ENCODE data around the gene CFAP65.

CFAP65 gene

GRCh38 chr2:218963601-218964000 is 77.7 kb downstream of the CFAP65 start:
- H3K4me1 ChIP-seq (ENCODE audit: insufficient read depth, low read length) = peaks cover 37% of the 10 kb centered on the region
- no peaks in the 10 kb centered on the region for H3K36me3 ChIP-seq (ENCODE audit: insufficient read depth, low read length)
- H2AFZ ChIP-seq (ENCODE audit: low read depth, low read length) = no peak overlapping the region
- H3K27me3 ChIP-seq (ENCODE audit: insufficient read depth, low read length) = peaks cover 22% of the 10 kb centered on the region
- peak overlapping the region; percentile 23 for H3K4me3 ChIP-seq (ENCODE audit: low read length)
- no peaks in the 10 kb centered on the region for H3K9me3 ChIP-seq (ENCODE audit: low read length)

- H3K9me3 ChIP-seq (ENCODE audit: low read length) = no peaks in the 10 kb centered on the region
- H3K27me3 ChIP-seq (ENCODE audit: insufficient read depth, low read length) = peaks cover 28% of the 10 kb centered on the region
- H3K4me3 ChIP-seq (ENCODE audit: low read length) = peak overlapping the region; percentile 53
- H3K36me3 ChIP-seq (ENCODE audit: insufficient read depth, low read length) = no peaks in the 10 kb centered on the region
- peaks cover 37% of the 10 kb centered on the region for H3K4me1 ChIP-seq (ENCODE audit: insufficient read depth, low read length)
- peak overlapping the region; percentile 69 for H2AFZ ChIP-seq (ENCODE audit: low read depth, low read length)
These were observed 78.3 kb downstream of the CFAP65 start for GRCh38 chr2:218962859-218963492.

GRCh38 chr2:218961651-218962570 is 79.4 kb downstream of the CFAP65 start:
- no peaks in the 10 kb centered on the region for H3K36me3 ChIP-seq (ENCODE audit: insufficient read depth, low read length)
- peak overlapping the region; percentile 72 for H3K4me3 ChIP-seq (ENCODE audit: low read length)
- H3K27me3 ChIP-seq (ENCODE audit: insufficient read depth, low read length) = peaks cover 36% of the 10 kb centered on the region
- no peaks in the 10 kb centered on the region for H3K9me3 ChIP-seq (ENCODE audit: low read length)
- peak overlapping the region; percentile 69 for H2AFZ ChIP-seq (ENCODE audit: low read depth, low read length)
- peaks cover 37% of the 10 kb centered on the region for H3K4me1 ChIP-seq (ENCODE audit: insufficient read depth, low read length)

- Histone ChIP-seq H3K4me1 (ENCODE audit: insufficient read depth, low read length) (peaks cover 37% of the 10 kb centered on the region), H2AFZ (ENCODE audit: low read depth, low read length) (no peak overlapping the region), H3K4me3 (ENCODE audit: low read length) (peak overlapping the region; percentile 72), H3K27me3 (ENCODE audit: insufficient read depth, low read length) (peaks cover 34% of the 10 kb centered on the region), H3K36me3 (ENCODE audit: insufficient read depth, low read length) (no peaks in the 10 kb centered on the region), H3K9me3 (ENCODE audit: low read length) (no peaks in the 10 kb centered on the region)
These were observed 80.1 kb downstream of the CFAP65 start for GRCh38 chr2:218961229-218961628.

- Histone ChIP-seq H3K4me3 (ENCODE audit: low read length) (peak overlapping the region; percentile 72), H3K9me3 (ENCODE audit: low read length) (no peaks in the 10 kb centered on the region), H3K4me1 (ENCODE audit: insufficient read depth, low read length) (peaks cover 37% of the 10 kb centered on the region), H2AFZ (ENCODE audit: low read depth, low read length) (no peak overlapping the region), H3K36me3 (ENCODE audit: insufficient read depth, low read length) (no peaks in the 10 kb centered on the region), H3K27me3 (ENCODE audit: insufficient read depth, low read length) (peaks cover 37% of the 10 kb centered on the region)
These were observed 80.8 kb downstream of the CFAP65 start for GRCh38 chr2:218960309-218961165.

- H3K4me1 ChIP-seq (ENCODE audit: insufficient read depth, low read length) = peaks cover 37% of the 10 kb centered on the region
- H3K27me3 ChIP-seq (ENCODE audit: insufficient read depth, low read length) = peaks cover 42% of the 10 kb centered on the region
- H3K4me3 ChIP-seq (ENCODE audit: low read length) = peak overlapping the region; percentile 72
- H2AFZ ChIP-seq (ENCODE audit: low read depth, low read length) = peak overlapping the region; percentile 87
- H3K36me3 ChIP-seq (ENCODE audit: insufficient read depth, low read length) = no peaks in the 10 kb centered on the region
- H3K9me3 ChIP-seq (ENCODE audit: low read length) = no peaks in the 10 kb centered on the region
These were observed 81.5 kb downstream of the CFAP65 start for GRCh38 chr2:218959761-218960308.

- H3K9me3 ChIP-seq (ENCODE audit: low read length) = no peaks in the 10 kb centered on the region
- H2AFZ ChIP-seq (ENCODE audit: low read depth, low read length) = peak within 1 kb of the TSS; percentile 87
- no peaks in the 10 kb centered on the region for H3K36me3 ChIP-seq (ENCODE audit: insufficient read depth, low read length)
- H3K4me1 ChIP-seq (ENCODE audit: insufficient read depth, low read length) = peaks cover 31% of the 10 kb centered on the region
- peak within 1 kb of the TSS; percentile 72 for H3K4me3 ChIP-seq (ENCODE audit: low read length)
- H3K27me3 ChIP-seq (ENCODE audit: insufficient read depth, low read length) = peaks cover 47% of the 10 kb centered on the region
These were observed 82.1 kb downstream of the CFAP65 start, which contains the start of gene CDK5R2 for GRCh38 chr2:218959141-218959731. CDK5R2 (plus strand) TSS chr2:218959666; CDS start chr2:218959821, 155 bp downstream.

- H3K27me3 ChIP-seq (ENCODE audit: insufficient read depth, low read length) = peaks cover 50% of the 10 kb centered on the region
- no peak overlapping the region for H3K4me3 ChIP-seq (ENCODE audit: low read length)
- H3K9me3 ChIP-seq (ENCODE audit: low read length) = no peaks in the 10 kb centered on the region
These were observed 83.0 kb downstream of the CFAP65 start for GRCh38 chr2:218958276-218958675.

GRCh38 chr2:218957671-218958070 is 83.6 kb downstream of the CFAP65 start:
- no peaks in the 10 kb centered on the region for H3K9me3 ChIP-seq (ENCODE audit: low read length)
- H3K4me1 ChIP-seq (ENCODE audit: insufficient read depth, low read length) = peaks cover 20% of the 10 kb centered on the region
- H3K4me3 ChIP-seq (ENCODE audit: low read length) = no peak overlapping the region
- H2AFZ ChIP-seq (ENCODE audit: low read depth, low read length) = no peak overlapping the region
- no peaks in the 10 kb centered on the region for H3K36me3 ChIP-seq (ENCODE audit: insufficient read depth, low read length)
- H3K27me3 ChIP-seq (ENCODE audit: insufficient read depth, low read length) = peaks cover 50% of the 10 kb centered on the region

More at GRCh38 chr2:218958276-218958675, 83.0 kb downstream of the CFAP65 start:
- H3K36me3 ChIP-seq (ENCODE audit: insufficient read depth, low read length) = no peaks in the 10 kb centered on the region
- peaks cover 22% of the 10 kb centered on the region for H3K4me1 ChIP-seq (ENCODE audit: insufficient read depth, low read length)
- no peak overlapping the region for H2AFZ ChIP-seq (ENCODE audit: low read depth, low read length)

- Histone ChIP-seq H3K4me3 (ENCODE audit: low read length) (no peak overlapping the region), H3K36me3 (ENCODE audit: insufficient read depth, low read length) (no peaks in the 10 kb centered on the region), H3K27me3 (ENCODE audit: insufficient read depth, low read length) (peaks cover 43% of the 10 kb centered on the region), H3K4me1 (ENCODE audit: insufficient read depth, low read length) (peaks cover 11% of the 10 kb centered on the region), H3K9me3 (ENCODE audit: low read length) (no peaks in the 10 kb centered on the region), H2AFZ (ENCODE audit: low read depth, low read length) (no peak overlapping the region)
These were observed 85.3 kb downstream of the CFAP65 start for GRCh38 chr2:218956039-218956438.

GRCh38 chr2:218954541-218955300 is 86.6 kb downstream of the CFAP65 start:
- Histone ChIP-seq H3K4me3 (ENCODE audit: low read length) (no peak overlapping the region), H3K9me3 (ENCODE audit: low read length) (no peaks in the 10 kb centered on the region), H3K36me3 (ENCODE audit: insufficient read depth, low read length) (no peaks in the 10 kb centered on the region), H3K4me1 (ENCODE audit: insufficient read depth, low read length) (peaks cover 5% of the 10 kb centered on the region), H2AFZ (ENCODE audit: low read depth, low read length) (no peak overlapping the region), H3K27me3 (ENCODE audit: insufficient read depth, low read length) (peaks cover 30% of the 10 kb centered on the region)
